GM19043 (cell line): ENCODE results near the gene PALM2AKAP2.

Experiments
- ATAC-seq: cut with Tn5 transposase; IDR thresholded peaks from one replicate; pipeline ENCODE4 v1.9.1; 2021; ENCODE audit warnings: low read depth; ENCODE audit not compliant: unreplicated experiment

The PALM2AKAP2 gene

GRCh38 chr9:109771087-109771486, 8.9 kb upstream of the PALM2AKAP2 start:
- no peak for ATAC-seq

GRCh38 chr9:109771796-109772531, 8.0 kb upstream of the PALM2AKAP2 start:
- ATAC-seq: no peak

GRCh38 chr9:109775516-109775915, 4.5 kb upstream of the PALM2AKAP2 start:
- ATAC-seq: no peak

GRCh38 chr9:109776391-109776790, 3.6 kb upstream of the PALM2AKAP2 start:
- ATAC-seq: no peak

- no peak for ATAC-seq
Measured at GRCh38 chr9:109780453-109781033, 545 bp downstream of the PALM2AKAP2 start.

- ATAC-seq: no peak
Measured at GRCh38 chr9:109781086-109781485, 1.1 kb downstream of the PALM2AKAP2 start.

- no peak for ATAC-seq
Measured at GRCh38 chr9:109781541-109782197, 1.7 kb downstream of the PALM2AKAP2 start.

- no peak for ATAC-seq
Measured at GRCh38 chr9:109787735-109788134, 7.7 kb downstream of the PALM2AKAP2 start.

GRCh38 chr9:109789556-109789955, 9.6 kb downstream of the PALM2AKAP2 start:
- no peak for ATAC-seq

GRCh38 chr9:109789971-109790370, 10.0 kb downstream of the PALM2AKAP2 start:
- no peak for ATAC-seq

GRCh38 chr9:109791003-109791677, 11.1 kb downstream of the PALM2AKAP2 start:
- ATAC-seq: no peak

- ATAC-seq: no peak
Measured at GRCh38 chr9:109791747-109792146, 11.7 kb downstream of the PALM2AKAP2 start.

GRCh38 chr9:109792951-109793546, 13.1 kb downstream of the PALM2AKAP2 start:
- ATAC-seq: no peak

- ATAC-seq: no peak
Measured at GRCh38 chr9:109793921-109794320, 13.9 kb downstream of the PALM2AKAP2 start.

GRCh38 chr9:109794361-109795012, 14.5 kb downstream of the PALM2AKAP2 start:
- no peak for ATAC-seq

GRCh38 chr9:109795613-109796012, 15.6 kb downstream of the PALM2AKAP2 start:
- ATAC-seq: no peak

GRCh38 chr9:109796078-109796477, 16.1 kb downstream of the PALM2AKAP2 start:
- ATAC-seq: no peak

GRCh38 chr9:109797006-109797405, 17.0 kb downstream of the PALM2AKAP2 start:
- no peak for ATAC-seq

- ATAC-seq: no peak
Measured at GRCh38 chr9:109797509-109797908, 17.5 kb downstream of the PALM2AKAP2 start.

- ATAC-seq: no peak
Measured at GRCh38 chr9:109799141-109799540, 19.1 kb downstream of the PALM2AKAP2 start.
